GM19468 (cell line): ENCODE data around the gene TAGLN3.
A peak's percentile ranks its signal among the peaks of the same experiment; 100 is the strongest.
"Not testable (repeated sequence)": the region's sequence is repeated elsewhere in the genome, so short reads cannot be mapped to it uniquely, and the experiment has no call there.

Source experiments
- ATAC-seq: cut with Tn5 transposase; IDR thresholded peaks from one replicate; pipeline ENCODE4 v1.9.1; 2021; ENCODE audit warnings: mild to moderate bottlenecking, moderate library complexity, moderate number of reproducible peaks; ENCODE audit not compliant: unreplicated experiment; ENCODE audit errors: extremely low read depth

Gene TAGLN3

GRCh38 chr3:112005091-112005672 lies 6.5 kb downstream of the TAGLN3 start:
- no peak for ATAC-seq

GRCh38 chr3:112007633-112008032 lies 8.9 kb downstream of the TAGLN3 start:
- ATAC-seq = no peak

- no peak for ATAC-seq
Measured at GRCh38 chr3:112009670-112010069, 10.9 kb downstream of the TAGLN3 start.

GRCh38 chr3:112010636-112011035 lies 11.9 kb downstream of the TAGLN3 start:
- ATAC-seq = no peak

- no peak for ATAC-seq
Measured at GRCh38 chr3:112011376-112011940, 12.7 kb downstream of the TAGLN3 start.

- ATAC-seq = no peak
Measured at GRCh38 chr3:112012205-112012992, 13.7 kb downstream of the TAGLN3 start.

GRCh38 chr3:112013058-112013783 lies 14.5 kb downstream of the TAGLN3 start:
- ATAC-seq = peak; percentile 65

GRCh38 chr3:112013784-112014143 lies 15.0 kb downstream of the TAGLN3 start:
- no peak for ATAC-seq

- no peak for ATAC-seq
Measured at GRCh38 chr3:112017091-112017490, 18.4 kb downstream of the TAGLN3 start.

GRCh38 chr3:112018712-112019111 lies 20.0 kb downstream of the TAGLN3 start:
- no peak for ATAC-seq

- ATAC-seq = no peak
Measured at GRCh38 chr3:112019716-112020115, 21.0 kb downstream of the TAGLN3 start.

- ATAC-seq = no peak
Measured at GRCh38 chr3:112020674-112021085, 22.0 kb downstream of the TAGLN3 start.

- ATAC-seq = no peak
Measured at GRCh38 chr3:112027142-112027541, 28.4 kb downstream of the TAGLN3 start.

GRCh38 chr3:112027826-112028225 lies 29.1 kb downstream of the TAGLN3 start:
- no peak for ATAC-seq

- no peak for ATAC-seq
Measured at GRCh38 chr3:112030901-112031300, 32.2 kb downstream of the TAGLN3 start.

GRCh38 chr3:112032098-112032731 lies 33.5 kb downstream of the TAGLN3 start:
- no peak for ATAC-seq

GRCh38 chr3:112034436-112034835 lies 35.7 kb downstream of the TAGLN3 start, which contains the start of gene TMPRSS7:
Gene TMPRSS7, plus strand, starts transcription at chr3:112034736. Its CDS starts 110 bp downstream, at chr3:112034846.
- ATAC-seq = no peak

- ATAC-seq = no peak
Measured at GRCh38 chr3:112035241-112035640, 36.5 kb downstream of the TAGLN3 start.

GRCh38 chr3:112037194-112037593 lies 38.5 kb downstream of the TAGLN3 start:
- not testable (repeated sequence) for ATAC-seq

- no peak for ATAC-seq
Measured at GRCh38 chr3:112038863-112039262, 40.1 kb downstream of the TAGLN3 start.
